Measurements from ENCODE around the gene TDRD12. TPM values are rescaled to one million over a fixed set of nuclear protein-coding genes. Genes with fewer than 3 reads are reported as not detected.
A peak's percentile ranks its signal among the peaks of the same experiment; 100 is the strongest.

Gene TDRD12
- total RNA-seq, 1 experiment from 2014 or later, result 0.33 TPM

- H3K27ac ChIP-seq (ENCODE audit: low read length), result peak overlapping the region; percentile 96
- intact Hi-C loops (cut with micrococcal nuclease; ENCODE audit: unreplicated experiment), result no loop called here
- peak overlapping the region; percentile 78 to 83 for H3K4me3 ChIP-seq (ENCODE audit: low read depth in 2 of 2, low read length in 2 of 2)
- H3K27me3 ChIP-seq (ENCODE audit: control insufficient read depth, insufficient read depth, low read length), result no peaks in the 10 kb centered on the region
- ChIA-PET CTCF (no interaction called here), POLR2A (no interaction called here)
- in situ Hi-C loops (cut with HindIII; ENCODE audit: low pct_unique_long_range_greater_than_20kb, low sequenced_read_pairs), result no loop called here
- H3K4me1 ChIP-seq (ENCODE audit: control insufficient read depth, insufficient read depth, low read length), result peaks cover 13% of the 10 kb centered on the region
- no peaks in the 10 kb centered on the region; the same call in none of the 2 replicates for H3K36me3 ChIP-seq (ENCODE audit: control insufficient read depth, insufficient read depth, low read length)
- BruUV-seq (replicated peaks), result no TSS peak
- no peaks in the 10 kb centered on the region for H3K9me3 ChIP-seq (ENCODE audit: control insufficient read depth, insufficient read depth, low read depth, low read length)
- ATAC-seq, result peak; percentile 78
- TF ChIP-seq SIN3A (IDR thresholded peaks at IDR 0.05; ENCODE audit: borderline replicate concordance, insufficient read depth, low read depth, low read length), result 0 out of 2 replicates have a peak, but pooled peaks have one; percentile 55
- TF ChIP-seq POLR2AphosphoS5 (IDR thresholded peaks at IDR 0.05; ENCODE audit: low read depth, low read length), result no peak
- DNase-seq (ENCODE audit: low read depth, low spot score), result no peak
These were observed 27.4 kb upstream of the TDRD12 start for GRCh38 chr19:32691952-32692726.

- POLR2A ChIA-PET, result interaction anchor here (0.6 to 0.7 kb wide), 2 partner anchors 13 to 253 kb away, joined by 8 to 10 read pairs; no protein-coding TSS in a partner anchor
- no peaks in the 10 kb centered on the region for H3K27me3 ChIP-seq (ENCODE audit: control insufficient read depth, insufficient read depth, low read length)
- BruUV-seq (replicated peaks), result no TSS peak
- peak overlapping the region; percentile 78 to 83 for H3K4me3 ChIP-seq (ENCODE audit: low read depth in 2 of 2, low read length in 2 of 2)
- peak overlapping the region; percentile 96 for H3K27ac ChIP-seq (ENCODE audit: low read length)
- H3K9me3 ChIP-seq (ENCODE audit: control insufficient read depth, insufficient read depth, low read depth, low read length), result no peaks in the 10 kb centered on the region
- peak; percentile 6 for ATAC-seq
- intact Hi-C loops (cut with micrococcal nuclease; ENCODE audit: unreplicated experiment), result no loop called here
- no peak for DNase-seq (ENCODE audit: low read depth, low spot score)
- in situ Hi-C loops (cut with HindIII; ENCODE audit: low pct_unique_long_range_greater_than_20kb, low sequenced_read_pairs), result no loop called here
- TF ChIP-seq CTCF (IDR thresholded peaks at IDR 0.05), result no peak
- no peak for TF ChIP-seq POLR2AphosphoS5 (IDR thresholded peaks at IDR 0.05; ENCODE audit: low read depth, low read length)
- TF ChIP-seq REST (IDR thresholded peaks at IDR 0.05; ENCODE audit: insufficient read depth in 1 of 2, low read depth in 2 of 2, low read length in 1 of 2), result no peak
- TF ChIP-seq SIN3A (IDR thresholded peaks at IDR 0.05; ENCODE audit: borderline replicate concordance, insufficient read depth, low read depth, low read length), result no peak
- no peak for TF ChIP-seq TCF7L2 (IDR thresholded peaks at IDR 0.05; ENCODE audit: low read depth, low read length)
- no peaks in the 10 kb centered on the region; the same call in none of the 2 replicates for H3K36me3 ChIP-seq (ENCODE audit: control insufficient read depth, insufficient read depth, low read length)
- CTCF ChIA-PET, result no interaction called here
- peaks cover 13% of the 10 kb centered on the region for H3K4me1 ChIP-seq (ENCODE audit: control insufficient read depth, insufficient read depth, low read length)
These were observed 26.9 kb upstream of the TDRD12 start for GRCh38 chr19:32692727-32693061.

Data from Panc1 (cell line).